HS-5 (cell line): Measurements from ENCODE around the gene SNRPB2.
A peak's percentile ranks its signal among the peaks of the same experiment; 100 is the strongest.

ENCODE experiments used
- DNase-seq: peaks from one replicate; pipeline ENCODE4 v3.0.0-alpha.2; 2012; ENCODE audit warnings: low read depth

Gene SNRPB2

DNA sequence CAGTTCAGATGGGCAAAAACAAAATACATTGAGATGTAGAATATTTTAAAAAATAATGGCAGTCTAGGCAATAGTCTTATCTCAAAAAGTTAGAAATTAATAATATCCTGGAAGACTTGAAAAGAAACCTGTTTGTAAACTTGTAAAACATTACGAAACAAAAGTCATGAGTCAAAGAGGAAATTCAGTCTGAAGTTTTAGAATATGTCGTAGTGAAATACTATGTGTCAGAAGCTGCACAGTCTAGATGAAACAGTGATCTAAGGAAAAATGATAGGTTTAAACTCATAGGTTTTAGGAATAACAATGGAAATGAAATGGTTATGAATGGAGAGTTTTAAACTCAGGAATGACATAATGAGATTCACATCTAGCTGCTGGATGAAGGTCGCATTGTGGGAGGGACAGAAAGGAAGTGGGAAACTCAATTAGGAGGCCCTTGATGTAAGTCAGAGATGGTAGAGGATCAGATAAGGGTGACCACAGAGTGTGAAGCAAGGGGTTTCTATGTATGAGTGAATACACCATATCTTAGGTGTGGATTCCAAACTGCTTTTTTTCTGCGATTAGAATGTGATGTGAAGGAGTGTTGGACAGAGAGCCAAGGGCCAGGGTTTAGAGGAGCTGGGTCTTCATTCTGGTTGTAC lies 2.8 kb downstream of the SNRPB2 start:
- DNase-seq, result peak; percentile 20

DNA sequence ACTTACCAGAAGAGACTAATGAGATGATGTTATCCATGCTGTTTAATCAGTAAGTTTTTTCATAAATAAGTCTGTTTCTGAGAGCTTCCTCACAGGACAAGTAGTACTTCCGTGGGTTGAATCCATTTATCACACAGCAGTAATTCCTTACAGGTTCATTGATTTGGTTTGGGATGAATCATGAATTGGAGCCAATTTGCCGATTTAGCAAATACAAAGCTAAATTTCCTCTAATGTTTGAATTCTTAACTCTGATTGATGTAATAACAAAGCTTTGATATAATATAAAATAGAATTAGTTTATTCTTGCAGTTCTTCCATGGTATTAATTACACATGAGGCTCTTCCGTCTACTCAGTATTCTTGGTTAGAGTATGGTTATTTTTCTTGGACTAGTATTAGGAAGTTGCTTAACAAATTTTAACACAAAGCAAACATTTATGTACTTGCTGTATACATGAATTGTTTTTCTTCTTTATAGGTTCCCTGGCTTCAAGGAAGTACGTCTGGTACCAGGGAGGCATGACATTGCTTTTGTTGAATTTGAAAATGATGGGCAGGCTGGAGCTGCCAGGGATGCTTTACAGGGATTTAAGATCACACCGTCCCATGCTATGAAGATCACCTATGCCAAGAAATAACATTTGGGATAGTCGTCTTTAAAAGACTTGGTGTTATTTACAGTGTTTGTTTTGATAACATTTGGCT lies 10.7 kb downstream of the SNRPB2 start:
- DNase-seq, result no peak

DNA sequence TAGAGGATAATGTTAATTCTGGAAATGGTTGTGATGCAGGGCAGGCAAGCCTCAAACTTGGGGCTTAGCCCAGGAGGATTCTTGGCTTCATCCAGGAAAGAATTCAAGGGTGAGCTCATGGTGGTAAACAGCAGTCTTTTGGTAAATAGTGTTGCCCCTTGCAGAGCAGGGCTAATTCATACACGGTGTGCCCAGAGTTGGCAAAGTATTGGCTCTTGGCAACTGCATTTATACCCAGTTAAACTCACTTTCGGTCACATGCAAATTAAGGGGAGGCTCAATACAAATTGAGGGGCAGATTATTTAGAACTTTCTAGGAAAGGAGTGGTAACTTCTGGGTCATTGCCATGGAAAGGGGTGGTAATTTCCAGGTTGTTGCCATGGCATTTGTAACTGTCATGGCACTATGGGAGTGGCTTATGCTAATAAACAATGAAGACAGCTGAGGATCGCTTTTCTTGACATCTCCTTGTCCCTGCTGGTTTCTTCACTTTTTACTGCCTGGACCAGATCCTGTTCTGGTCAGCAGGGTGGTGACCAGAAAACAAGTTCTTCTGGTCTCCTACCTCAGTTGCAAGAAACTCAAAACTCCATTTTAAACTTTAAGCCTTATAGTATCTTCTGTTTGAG lies 14.5 kb downstream of the SNRPB2 start:
- no peak for DNase-seq

DNA sequence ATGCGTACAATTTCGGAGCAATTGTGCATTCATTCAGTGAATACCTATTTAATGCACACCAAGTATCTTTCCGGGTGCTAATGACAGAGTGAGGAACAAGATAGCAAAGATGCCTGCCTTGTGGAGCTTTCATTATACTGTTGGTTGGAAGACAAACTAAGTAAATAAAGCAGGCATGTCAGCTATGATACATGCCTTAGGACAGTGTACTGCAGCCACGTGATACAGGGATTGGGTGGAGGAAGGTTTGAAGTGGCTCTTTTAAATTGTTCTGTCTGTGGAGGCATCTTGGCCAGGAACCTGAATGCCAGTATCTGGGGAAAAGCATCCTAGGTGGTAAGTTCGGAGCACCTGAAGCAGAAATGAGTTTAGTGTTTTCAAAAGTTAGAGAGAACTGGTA lies 15.4 kb downstream of the SNRPB2 start:
- DNase-seq, result no peak

DNA sequence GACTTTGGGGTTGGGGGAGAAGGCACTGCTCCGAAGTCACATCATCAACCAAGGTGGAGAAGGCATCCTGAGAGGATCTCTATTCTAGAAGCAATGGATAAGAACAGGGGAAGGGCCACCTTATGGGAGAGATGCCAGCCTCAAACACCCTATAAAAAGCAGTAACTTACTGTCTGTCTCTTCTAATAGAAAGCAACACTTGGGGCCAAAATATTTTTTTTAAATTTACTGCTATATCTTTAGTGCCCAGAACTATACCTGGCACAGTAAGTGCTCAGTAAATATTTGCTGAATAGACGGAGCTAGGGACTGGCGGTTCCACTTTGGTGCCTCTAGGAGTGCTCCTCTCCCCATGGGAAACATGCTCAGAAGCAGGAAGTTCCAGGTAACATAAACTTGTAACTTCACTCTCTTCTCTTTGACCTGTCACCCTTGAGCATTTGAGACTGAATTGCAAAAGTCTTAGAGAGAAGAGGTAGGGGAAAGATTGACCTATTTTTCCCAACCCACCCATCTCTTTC lies 17.5 kb downstream of the SNRPB2 start:
- no peak for DNase-seq

DNA sequence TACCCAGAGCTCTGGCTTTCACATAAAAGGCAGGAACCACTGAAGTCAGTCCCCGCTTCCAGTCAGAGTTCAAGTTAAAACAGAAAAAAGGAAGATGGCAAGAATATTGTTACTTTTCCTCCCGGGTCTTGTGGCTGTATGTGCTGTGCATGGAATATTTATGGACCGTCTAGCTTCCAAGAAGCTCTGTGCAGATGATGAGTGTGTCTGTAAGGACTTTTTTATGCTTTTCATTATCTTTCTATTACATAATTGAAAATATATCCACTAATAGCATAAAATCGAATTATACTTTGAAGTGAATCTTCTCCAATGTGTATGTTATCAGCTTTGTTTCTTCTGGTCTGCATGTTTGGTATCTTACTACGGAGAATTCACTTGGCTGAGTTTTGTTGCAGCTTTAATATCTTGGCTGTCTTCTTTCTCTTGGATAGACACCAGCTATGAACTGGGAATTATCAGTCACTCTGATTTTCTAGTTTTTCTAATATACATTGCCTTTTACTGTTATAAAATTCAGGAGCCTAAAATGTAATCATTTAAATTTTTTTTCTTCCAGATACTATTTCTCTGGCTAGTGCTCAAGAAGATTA lies 18.6 kb downstream of the SNRPB2 start, which contains the start of gene OTOR:
OTOR (plus strand) TSS at position 51 of the 593 bp plus-strand sequence; CDS start at position 95, 44 bp downstream.
- DNase-seq, result no peak

DNA sequence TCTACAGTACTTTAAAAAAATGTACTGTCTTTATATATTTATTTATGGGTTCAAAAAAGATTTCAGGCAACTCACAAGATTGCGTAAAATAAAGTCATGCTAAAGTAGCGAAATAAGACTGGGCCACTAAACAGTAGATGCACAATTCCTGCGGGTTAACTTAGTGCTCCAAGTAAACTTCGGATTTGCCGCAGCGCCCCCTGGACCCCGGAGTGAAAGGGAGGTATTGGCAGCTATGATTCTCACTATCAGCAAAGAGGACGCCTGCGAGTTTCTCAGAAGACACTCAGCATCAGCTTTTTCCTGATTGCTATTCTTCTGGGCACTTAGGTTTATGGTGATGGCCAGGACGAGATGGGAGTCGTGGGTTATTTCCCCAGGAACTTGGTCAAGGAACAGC lies 19.7 kb downstream of the SNRPB2 start:
- no peak for DNase-seq

DNA sequence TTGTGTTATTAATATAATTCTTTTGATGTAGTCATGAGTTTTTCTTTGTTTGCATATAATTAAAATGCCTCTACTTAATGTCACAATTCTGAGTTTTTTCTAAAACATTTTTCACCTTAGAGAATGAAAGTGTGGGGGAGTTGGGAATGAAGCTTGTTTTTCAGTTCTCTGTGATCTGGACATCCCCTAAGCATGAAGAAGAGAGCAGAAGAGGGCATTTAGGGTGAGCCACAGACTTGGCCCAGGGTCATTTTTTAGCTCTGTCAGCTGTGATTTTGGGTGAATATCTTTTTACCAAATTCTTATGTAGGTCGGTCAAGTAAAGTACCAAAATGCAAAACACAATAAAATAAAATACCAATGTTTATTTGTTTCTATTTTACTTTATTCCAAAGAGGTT lies 22.3 kb downstream of the SNRPB2 start:
- no peak for DNase-seq

DNA sequence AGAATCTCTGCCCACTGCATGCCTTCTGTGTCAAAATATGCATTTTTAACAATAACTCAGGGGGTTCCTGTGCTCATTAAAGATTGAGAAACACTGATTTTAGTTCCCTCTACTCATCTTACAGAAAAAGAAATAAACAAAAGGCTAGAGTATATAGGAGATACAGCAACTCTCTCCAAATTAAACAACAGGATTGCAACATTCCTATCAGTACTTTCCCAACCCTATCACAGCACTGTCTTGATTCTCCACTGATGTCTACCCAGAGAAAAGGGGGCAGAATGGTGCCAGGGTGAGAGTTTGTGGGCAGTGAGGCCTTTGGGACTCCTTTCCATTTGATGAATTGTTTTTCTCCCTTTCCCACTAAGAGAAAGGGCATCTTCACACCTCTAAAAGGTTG lies 23.1 kb downstream of the SNRPB2 start:
- no peak for DNase-seq

DNA sequence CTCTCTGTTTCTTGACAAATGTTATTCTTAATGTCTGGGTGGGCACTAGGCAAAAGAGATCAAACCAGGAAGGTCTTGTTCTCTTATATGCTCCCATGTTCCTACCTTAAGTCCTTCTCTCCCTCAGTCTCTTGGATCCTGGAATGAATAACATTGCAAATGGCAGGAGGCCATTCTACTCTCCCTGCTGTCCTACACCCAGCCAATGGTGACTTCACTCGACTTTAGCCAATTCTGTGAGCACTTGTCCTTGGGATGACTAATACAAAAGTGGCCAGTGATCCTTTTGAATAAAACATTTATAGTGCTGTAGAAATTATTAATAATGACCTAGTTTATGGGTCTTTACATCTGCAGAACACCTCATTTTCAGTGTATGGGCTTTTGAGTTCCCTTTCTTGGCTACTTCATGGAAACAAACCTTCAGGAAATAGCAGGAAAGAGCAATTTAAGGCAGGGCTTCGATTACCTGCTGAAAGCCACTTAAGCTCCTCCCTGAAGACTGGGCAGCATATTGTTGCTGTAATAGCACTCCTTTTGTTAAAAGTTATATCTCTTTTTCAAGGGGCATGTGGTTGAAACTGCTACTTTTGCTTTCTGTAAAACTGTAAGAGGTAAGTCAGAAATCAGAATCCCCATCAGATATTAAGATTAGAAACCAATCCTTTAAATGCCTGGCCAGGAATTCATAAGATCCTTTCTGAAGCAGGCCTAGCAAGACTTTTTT lies 28.8 kb downstream of the SNRPB2 start:
- DNase-seq, result no peak

DNA sequence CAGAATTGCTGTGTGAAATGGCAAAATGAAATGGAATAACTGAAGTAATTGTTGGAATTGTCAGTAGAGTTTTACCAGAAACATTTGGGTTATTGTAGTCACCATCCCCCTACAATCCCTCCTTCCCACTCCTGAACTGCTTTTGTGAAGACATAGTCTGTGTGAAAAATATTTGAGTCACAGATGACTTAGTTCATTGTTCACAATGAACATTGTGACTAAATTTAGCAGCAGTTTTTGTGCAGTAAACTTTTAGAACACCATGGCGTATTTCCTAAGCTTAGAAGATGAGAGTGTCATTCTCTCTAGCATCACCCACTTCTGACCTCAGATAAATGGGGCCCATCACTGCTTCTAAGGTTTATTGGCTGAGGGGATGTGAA lies 29.3 kb downstream of the SNRPB2 start:
- DNase-seq, result no peak

DNA sequence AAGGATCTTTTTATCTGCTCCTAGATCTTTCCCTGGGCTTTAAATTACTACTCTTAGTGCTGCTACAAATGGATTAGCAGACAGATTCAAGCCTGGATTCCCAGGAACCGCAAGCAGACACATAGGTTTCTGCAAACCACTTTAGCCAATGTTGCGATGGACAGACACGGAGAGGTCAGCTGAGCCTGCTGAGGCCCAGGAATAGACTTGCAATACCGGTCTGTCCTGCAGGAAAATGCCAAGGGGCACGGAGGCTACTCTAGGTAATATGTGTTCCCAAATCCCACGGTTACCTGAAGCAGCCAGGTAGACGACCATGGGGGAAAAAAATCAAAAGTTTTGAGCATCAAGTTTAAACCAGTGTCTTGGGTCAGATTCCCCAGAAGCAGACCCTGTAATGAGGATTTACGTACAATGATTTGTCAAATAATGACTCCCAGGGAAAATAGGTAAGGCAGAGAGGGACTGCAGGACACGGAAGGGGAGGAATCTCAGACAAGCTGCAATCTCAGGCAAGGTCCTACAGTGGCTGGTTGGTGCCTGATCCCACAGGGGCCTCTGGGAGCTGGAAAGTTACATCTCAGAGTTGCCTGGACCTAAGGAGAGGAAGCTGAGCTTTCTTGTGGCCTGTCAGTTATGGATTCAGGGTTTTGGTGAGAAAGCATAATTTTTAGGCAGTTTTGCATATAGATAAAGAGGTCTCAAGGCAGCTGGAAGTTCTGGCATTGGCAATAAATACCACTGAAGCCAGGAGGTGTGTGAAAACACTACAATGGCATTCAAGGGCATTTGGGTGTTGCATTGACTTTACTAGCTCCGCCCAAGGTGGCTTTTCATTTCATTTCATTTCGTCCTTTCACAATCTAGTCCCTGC lies 30.8 kb downstream of the SNRPB2 start:
- DNase-seq, result no peak

DNA sequence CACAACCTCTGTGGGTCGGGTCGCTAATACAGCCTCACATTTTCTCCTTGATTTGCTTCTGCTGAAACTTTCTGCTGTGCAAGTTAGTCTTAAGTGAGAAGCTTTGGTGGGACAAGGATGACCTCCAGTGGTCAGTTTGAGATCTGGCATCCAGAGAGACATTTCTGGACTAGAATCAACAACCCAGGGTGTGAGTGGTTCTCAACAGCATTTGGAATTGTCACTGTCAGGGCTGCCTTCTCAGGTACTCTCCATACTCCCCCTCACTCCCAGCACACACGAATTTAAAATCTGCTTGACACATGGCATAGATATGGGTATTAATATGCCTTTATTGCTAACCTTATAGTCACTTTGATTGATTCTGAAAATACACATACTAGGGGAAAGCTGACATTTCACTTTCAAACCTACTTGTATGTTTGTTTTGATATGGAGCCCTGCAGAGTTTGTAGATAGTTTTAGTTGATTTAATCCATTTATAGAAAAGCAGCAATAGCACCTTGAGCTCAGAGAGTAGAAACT lies 31.5 kb downstream of the SNRPB2 start:
- DNase-seq, result peak; percentile 24

DNA sequence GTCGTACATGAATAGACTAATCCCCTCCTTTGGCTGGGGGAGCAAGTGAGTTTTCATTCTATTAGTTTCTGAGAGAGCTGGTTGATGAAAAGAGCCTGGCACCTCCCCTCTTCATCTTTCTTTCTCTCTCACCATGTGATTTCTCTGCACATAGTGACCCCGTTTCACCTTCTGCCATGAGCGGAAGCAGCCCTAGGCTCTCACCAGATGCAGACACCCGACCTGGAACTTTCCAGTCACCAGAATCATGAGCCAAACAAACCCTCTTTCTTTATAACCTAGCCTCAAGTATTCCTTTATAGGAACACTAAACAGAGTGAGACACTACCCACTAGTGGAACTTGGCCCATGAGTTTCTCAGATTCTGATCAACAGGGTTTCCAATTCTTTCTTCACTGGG lies 34.7 kb downstream of the SNRPB2 start:
- no peak for DNase-seq

DNA sequence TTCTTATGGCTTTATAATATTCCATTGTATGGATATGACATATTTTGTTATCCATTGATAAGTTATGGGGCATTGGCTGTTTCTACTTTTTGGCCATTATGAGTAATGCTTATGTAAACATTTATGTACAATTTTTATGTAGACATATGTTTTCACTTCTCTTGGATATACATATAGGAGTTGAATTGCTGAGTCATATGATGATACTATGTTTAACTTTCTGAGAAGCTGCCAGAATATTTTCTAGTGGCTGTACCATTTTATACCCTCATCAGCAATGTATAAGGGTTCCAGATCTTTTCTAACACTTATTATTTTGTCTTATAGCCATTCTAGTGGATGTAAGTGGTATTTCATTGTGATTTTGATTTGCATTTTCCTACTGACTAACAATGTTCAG lies 41.4 kb downstream of the SNRPB2 start:
- peak; percentile 1 for DNase-seq

DNA sequence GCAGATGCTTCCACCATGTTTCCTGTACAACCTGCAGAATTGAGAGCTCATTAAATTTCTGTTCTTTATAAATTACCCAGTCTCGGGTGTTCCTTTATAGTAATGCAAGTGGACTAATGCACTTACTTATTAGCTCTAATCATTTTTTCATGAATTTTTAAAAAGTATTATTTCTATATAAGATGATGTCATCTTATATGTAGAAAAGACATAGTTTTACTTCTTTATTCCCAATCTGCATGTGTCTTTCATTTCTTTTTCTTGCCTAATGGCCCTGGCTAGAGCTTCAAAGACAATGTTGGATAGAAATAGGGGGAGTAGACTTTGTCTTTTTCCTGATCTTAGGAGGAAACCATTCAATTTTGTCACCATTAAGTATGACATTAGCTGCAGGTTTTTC lies 46.1 kb downstream of the SNRPB2 start:
- DNase-seq, result no peak

DNA sequence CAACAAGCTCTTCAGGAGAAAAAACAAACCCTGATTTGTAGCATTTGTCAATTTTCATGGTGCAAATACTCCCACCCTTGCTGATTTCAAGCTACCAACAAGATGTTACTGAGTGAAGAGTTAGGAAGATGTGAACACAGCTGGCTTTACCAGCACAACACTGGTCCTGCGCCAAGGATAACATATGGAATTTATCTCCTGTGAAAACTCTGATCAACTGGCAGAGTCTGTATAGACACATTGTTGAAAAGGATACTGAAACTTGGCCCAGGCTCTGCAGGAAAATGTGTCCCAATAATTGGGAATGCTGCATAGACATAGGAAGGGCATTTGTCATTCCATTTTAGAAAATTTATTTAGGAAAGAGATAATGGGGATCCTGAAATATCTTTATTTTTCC lies 47.3 kb downstream of the SNRPB2 start:
- DNase-seq, result no peak

DNA sequence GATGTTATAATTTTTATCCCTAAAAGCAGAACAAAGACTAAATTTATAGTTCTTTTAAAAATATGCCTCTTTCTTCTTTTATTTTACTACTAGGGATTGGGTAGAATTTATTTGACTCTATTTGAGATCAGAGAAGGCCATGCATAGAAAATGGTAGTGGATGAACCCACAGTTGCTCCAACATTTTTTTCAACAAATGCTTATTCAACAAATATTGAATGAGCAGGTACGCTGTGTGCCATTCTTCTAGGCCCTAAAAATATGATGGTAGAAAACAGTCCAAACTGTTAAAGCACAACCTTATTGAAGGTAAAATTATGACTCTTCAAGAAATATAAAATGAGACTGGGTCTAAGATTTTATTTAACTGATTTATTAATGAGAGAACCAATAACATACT lies 48.3 kb downstream of the SNRPB2 start:
- DNase-seq, result no peak

DNA sequence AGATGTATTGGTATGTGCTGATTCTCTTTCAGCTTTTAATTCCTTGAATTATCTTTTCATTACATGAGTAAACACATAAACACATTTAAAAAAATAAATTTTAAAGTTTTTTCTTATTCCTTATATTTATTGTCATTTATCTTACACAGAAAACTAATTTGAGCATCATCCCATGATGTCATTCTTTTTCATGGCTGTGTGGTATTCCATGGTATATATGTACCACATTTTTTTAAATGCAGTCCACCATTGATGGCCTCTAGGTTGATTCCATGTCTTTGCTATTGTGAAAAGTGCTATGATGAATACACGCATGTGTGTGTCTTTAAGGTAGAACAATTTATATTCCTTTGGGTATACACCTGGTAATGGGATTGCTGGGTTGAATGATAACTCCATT lies 51.7 kb downstream of the SNRPB2 start:
- DNase-seq, result no peak

DNA sequence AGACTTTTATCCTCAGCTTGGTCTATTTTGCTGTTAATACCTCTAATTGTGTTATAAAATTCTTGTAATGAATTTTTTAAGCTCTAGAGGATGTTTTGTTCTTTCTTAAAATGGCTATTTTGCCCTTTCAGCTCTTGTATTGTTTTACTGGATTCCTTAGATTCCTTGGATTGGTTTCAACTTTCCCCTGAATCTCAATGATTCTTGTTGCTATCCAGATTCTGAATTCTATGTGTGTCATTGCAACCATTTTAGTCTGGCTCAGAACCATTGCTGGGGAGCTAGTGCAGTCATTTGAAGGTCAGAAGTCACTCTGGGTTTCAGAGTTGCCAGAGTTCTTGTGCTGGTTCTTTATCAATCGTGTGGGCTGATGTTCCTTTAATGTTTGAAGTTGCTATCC lies 55.4 kb downstream of the SNRPB2 start:
- DNase-seq, result no peak
